ENCODE measurements around the gene PLEKHG3.
A peak's percentile ranks its signal among the peaks of the same experiment; 100 is the strongest.

The PLEKHG3 gene

DNA sequence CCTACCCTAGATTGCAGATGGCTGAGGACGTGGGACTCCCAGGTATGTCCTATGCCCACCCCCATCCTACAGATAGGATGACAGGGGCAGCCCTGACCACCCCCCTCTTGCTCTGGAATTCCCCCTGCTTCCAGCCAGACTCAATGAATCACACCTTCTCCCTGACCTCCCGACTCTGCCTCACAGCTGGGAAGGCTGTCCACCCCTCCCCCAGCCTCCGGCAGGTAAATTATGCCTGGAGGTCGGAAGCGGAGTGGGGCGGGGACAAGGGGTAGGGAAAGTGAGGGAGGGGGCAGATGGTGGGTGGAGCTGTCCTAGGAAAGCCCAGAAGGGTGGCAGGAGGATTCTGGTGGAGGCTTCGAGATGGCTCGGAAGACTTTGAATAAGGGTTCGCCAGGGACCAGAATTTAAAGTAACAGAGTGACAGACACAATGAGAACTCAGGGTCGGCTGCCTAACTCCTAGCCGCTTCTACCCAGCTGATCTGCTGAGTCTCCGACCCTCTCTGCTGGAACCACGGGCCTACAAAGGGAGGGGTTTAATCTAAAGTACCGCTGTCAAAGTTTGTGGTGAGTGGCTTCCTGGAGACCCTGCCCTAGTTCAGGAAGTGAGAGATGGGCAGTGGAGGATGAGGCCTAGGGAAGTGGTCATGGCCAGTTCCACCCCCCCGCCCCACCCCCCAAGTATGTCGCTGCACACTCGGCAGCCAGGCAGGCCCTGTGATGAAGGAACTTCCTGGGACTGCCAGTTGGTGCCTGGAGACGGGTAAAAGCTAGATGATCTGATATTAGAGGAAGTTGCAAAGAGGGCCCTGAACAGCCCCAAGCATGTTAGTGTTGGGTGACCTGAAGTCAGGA lies 4.2 kb downstream of the PLEKHG3 start:
- Mint-ChIP-seq H3K36me3 (ENCODE audit: low read depth) (no peaks in the 10 kb centered on the region), H3K4me3 (peak overlapping the region; percentile 52), H3K27ac (peak overlapping the region; percentile 80), H3K9me3 (peaks cover 8% of the 10 kb centered on the region), H3K4me1 (ENCODE audit: low read depth) (peaks cover 46% of the 10 kb centered on the region), H3K27me3 (peaks cover 22% of the 10 kb centered on the region)
- peak; percentile 42 for DNase-seq

DNA sequence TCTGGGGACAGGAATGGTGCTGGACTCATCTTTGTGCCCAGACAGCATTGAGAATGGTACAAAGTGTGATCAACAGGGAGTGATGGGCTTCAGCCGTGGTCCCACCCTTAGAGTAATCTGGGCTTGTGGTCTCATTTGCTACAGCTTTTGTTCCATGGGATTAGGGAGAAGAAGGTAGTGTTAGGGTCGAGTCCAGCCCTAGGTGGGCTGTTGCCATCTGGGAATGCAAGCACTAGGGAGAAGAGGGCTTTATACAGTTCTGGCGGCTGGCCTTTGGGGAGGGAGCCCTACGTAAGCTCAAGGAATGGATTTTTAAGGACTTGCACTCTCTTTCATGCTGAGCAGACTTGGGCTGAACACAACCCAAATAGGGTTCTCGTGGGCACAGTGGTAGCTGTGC lies 4.9 kb downstream of the PLEKHG3 start:
- H3K4me1 Mint-ChIP-seq (ENCODE audit: low read depth) = peaks cover 41% of the 10 kb centered on the region
- H3K4me3 Mint-ChIP-seq = peak overlapping the region; percentile 52
- no peaks in the 10 kb centered on the region for H3K36me3 Mint-ChIP-seq (ENCODE audit: low read depth)
- no peak for DNase-seq
- peaks cover 11% of the 10 kb centered on the region for H3K9me3 Mint-ChIP-seq
- H3K27ac Mint-ChIP-seq = peak overlapping the region; percentile 80
- H3K27me3 Mint-ChIP-seq = peaks cover 17% of the 10 kb centered on the region

- Mint-ChIP-seq H3K4me3 (no peak overlapping the region), H3K4me1 (ENCODE audit: low read depth) (peaks cover 42% of the 10 kb centered on the region), H3K27ac (no peak overlapping the region), H3K36me3 (ENCODE audit: low read depth) (peaks cover 2% of the 10 kb centered on the region), H3K27me3 (peaks cover 6% of the 10 kb centered on the region), H3K9me3 (peaks cover 17% of the 10 kb centered on the region)
- DNase-seq = no peak
Observed at GRCh38 chr14:64711039-64711438, 6.8 kb downstream of the PLEKHG3 start.

DNA sequence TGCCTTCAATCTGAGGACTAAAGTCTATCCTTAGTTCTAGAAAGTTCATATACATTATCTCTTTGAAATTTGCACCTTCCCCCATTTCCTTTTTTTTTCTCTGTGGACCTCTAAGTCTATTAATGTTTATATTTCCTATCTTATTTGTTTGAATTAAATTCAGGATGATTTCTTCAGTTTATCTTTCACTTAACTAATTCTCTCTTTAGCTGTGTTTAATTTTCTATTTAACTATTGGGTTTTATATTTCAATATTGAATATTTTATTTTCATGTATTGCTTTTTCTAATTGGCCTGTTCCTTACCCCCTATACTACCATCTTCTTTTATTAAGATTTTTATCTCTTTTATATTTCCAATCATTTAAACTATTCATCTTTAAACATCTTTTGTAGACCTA lies 9.5 kb downstream of the PLEKHG3 start:
- Mint-ChIP-seq H3K27me3 (peaks cover 5% of the 10 kb centered on the region), H3K4me1 (ENCODE audit: low read depth) (peaks cover 46% of the 10 kb centered on the region), H3K27ac (no peak overlapping the region), H3K36me3 (ENCODE audit: low read depth) (peaks cover 2% of the 10 kb centered on the region), H3K9me3 (peaks cover 17% of the 10 kb centered on the region), H3K4me3 (no peak overlapping the region)
- no peak for DNase-seq

DNA sequence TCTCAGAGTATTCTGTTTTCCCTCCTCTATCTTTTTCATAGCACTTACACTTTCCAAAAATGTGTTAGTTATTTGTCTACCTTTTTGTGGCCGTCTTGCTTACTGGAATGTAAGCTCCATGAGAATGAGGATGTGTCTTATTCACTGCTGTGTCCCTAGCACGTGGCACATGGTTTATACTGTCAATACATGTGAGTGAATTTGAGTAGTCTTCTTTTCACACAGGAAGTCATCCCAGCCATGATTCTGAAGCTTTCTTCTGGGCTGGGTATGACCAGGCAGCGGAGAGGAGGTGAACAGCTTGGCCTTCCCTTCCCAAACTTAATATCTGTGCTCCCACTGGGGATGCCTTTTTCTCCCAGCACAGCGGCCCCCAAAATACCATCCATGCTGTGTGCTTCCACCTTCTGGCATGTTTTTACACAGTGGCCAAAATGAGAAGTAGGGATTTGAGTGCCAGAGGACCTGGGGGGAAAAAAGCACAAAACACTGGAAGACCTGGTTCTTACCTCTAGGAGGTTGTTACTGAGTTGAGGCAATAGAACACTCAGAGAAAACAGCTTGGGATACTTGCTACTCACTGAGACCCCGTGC lies 10.3 kb downstream of the PLEKHG3 start:
- Mint-ChIP-seq H3K4me1 (ENCODE audit: low read depth) (peaks cover 41% of the 10 kb centered on the region), H3K27ac (no peak overlapping the region), H3K36me3 (ENCODE audit: low read depth) (peaks cover 2% of the 10 kb centered on the region), H3K27me3 (no peaks in the 10 kb centered on the region), H3K4me3 (no peak overlapping the region), H3K9me3 (peaks cover 17% of the 10 kb centered on the region)
- no peak for DNase-seq

DNA sequence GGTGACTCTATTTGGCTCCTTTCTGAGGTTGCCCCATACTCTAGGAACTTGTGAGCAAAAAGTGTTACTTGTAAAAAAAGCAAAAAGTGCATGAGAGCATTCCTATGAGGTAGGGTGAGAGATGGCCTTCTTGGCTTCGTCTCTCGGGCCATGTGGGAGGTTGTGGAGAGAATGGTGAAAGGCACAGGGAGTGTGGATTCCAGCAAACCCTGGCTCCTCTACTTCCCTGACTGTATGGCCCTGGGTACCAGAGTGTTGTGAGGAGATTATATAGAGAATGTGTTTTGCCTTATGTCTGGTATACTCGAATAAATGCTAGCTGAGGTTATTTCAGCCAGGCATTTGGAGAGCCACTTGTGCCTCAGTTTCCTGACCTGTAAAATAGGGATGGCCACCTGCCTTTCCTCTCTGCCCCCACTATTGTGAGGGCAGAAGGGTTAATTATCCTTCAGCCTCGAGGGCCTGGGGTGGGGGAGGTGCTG lies 11.0 kb downstream of the PLEKHG3 start:
- no peak for DNase-seq
- H3K4me3 Mint-ChIP-seq = no peak overlapping the region
- peaks cover 2% of the 10 kb centered on the region for H3K36me3 Mint-ChIP-seq (ENCODE audit: low read depth)
- no peak overlapping the region for H3K27ac Mint-ChIP-seq
- no peaks in the 10 kb centered on the region for H3K27me3 Mint-ChIP-seq
- H3K4me1 Mint-ChIP-seq (ENCODE audit: low read depth) = peaks cover 44% of the 10 kb centered on the region
- peaks cover 17% of the 10 kb centered on the region for H3K9me3 Mint-ChIP-seq

GRCh38 chr14:64715628-64716412 lies 11.6 kb downstream of the PLEKHG3 start:
- peaks cover 17% of the 10 kb centered on the region for H3K9me3 Mint-ChIP-seq
- no peak for DNase-seq
- peaks cover 45% of the 10 kb centered on the region for H3K4me1 Mint-ChIP-seq (ENCODE audit: low read depth)
- no peak overlapping the region for H3K4me3 Mint-ChIP-seq
- H3K27ac Mint-ChIP-seq = no peak overlapping the region
- H3K27me3 Mint-ChIP-seq = no peaks in the 10 kb centered on the region
- peaks cover 2% of the 10 kb centered on the region for H3K36me3 Mint-ChIP-seq (ENCODE audit: low read depth)

GRCh38 chr14:64717870-64718269 lies 13.6 kb downstream of the PLEKHG3 start:
- H3K27me3 Mint-ChIP-seq = no peaks in the 10 kb centered on the region
- H3K36me3 Mint-ChIP-seq (ENCODE audit: low read depth) = peaks cover 2% of the 10 kb centered on the region
- H3K4me3 Mint-ChIP-seq = no peak overlapping the region
- H3K4me1 Mint-ChIP-seq (ENCODE audit: low read depth) = peaks cover 62% of the 10 kb centered on the region
- DNase-seq = no peak
- peaks cover 12% of the 10 kb centered on the region for H3K9me3 Mint-ChIP-seq
- H3K27ac Mint-ChIP-seq = peak overlapping the region; percentile 5

DNA sequence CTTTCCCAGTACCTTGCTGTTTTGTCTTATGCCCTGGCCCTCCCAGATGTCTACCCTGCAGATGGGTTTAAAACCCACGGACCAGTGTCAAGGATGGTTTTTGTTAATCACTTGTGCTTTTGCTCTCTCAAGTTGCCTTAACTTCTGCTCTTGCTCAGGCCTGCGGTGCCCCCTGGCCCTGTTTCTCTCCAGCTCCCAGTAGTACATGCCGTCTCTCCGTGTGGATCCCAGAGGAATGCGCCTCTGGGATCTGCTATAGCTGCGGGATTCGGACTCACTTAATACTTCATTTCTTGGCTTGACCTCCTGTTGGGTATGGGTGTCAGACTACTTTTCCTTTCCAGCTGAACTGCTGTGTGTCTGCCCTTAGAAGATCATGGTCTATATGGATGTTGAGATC lies 14.5 kb downstream of the PLEKHG3 start:
- Mint-ChIP-seq H3K27ac (no peak overlapping the region), H3K36me3 (ENCODE audit: low read depth) (peaks cover 2% of the 10 kb centered on the region), H3K27me3 (no peaks in the 10 kb centered on the region), H3K4me1 (ENCODE audit: low read depth) (peaks cover 68% of the 10 kb centered on the region), H3K9me3 (peaks cover 5% of the 10 kb centered on the region), H3K4me3 (no peak overlapping the region)
- DNase-seq = no peak

- Mint-ChIP-seq H3K27me3 (no peaks in the 10 kb centered on the region), H3K36me3 (ENCODE audit: low read depth) (no peaks in the 10 kb centered on the region), H3K4me3 (no peak overlapping the region), H3K27ac (peak overlapping the region; percentile 53), H3K9me3 (peaks cover under 1% of the 10 kb centered on the region), H3K4me1 (ENCODE audit: low read depth) (peaks cover 73% of the 10 kb centered on the region)
- DNase-seq = no peak
Observed at GRCh38 chr14:64719601-64720000, 15.4 kb downstream of the PLEKHG3 start.

- Mint-ChIP-seq H3K4me1 (ENCODE audit: low read depth) (peaks cover 75% of the 10 kb centered on the region), H3K36me3 (ENCODE audit: low read depth) (no peaks in the 10 kb centered on the region), H3K9me3 (no peaks in the 10 kb centered on the region), H3K27ac (peak overlapping the region; percentile 53), H3K4me3 (no peak overlapping the region), H3K27me3 (no peaks in the 10 kb centered on the region)
- DNase-seq = no peak
Observed at GRCh38 chr14:64720131-64720576, 15.9 kb downstream of the PLEKHG3 start.

DNA sequence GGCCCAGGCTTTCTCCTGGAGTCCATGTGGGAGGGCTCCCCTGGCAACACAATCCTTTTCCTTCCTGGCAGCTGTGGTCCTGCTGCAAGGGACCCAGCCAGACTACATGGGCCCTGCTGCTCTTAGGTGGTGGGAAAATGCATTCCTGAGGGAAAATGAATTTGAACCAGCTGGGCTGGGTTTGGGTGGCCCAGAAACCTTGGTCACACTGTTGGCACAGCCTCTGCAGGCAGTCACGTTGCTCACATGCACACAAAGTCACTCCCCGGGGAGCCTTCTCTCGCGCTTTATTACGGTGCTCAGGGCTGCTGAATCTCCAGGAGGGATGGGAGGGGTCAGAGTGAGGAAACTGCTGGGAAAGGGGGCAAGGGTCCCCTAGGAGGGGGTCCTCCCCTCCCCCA lies 17.2 kb downstream of the PLEKHG3 start:
- DNase-seq = no peak
- no peaks in the 10 kb centered on the region for H3K9me3 Mint-ChIP-seq
- H3K27ac Mint-ChIP-seq = peak overlapping the region; percentile 54
- H3K27me3 Mint-ChIP-seq = no peaks in the 10 kb centered on the region
- no peaks in the 10 kb centered on the region for H3K36me3 Mint-ChIP-seq (ENCODE audit: low read depth)
- peaks cover 84% of the 10 kb centered on the region for H3K4me1 Mint-ChIP-seq (ENCODE audit: low read depth)
- no peak overlapping the region for H3K4me3 Mint-ChIP-seq

- Mint-ChIP-seq H3K4me3 (no peak overlapping the region), H3K27me3 (no peaks in the 10 kb centered on the region), H3K9me3 (no peaks in the 10 kb centered on the region), H3K36me3 (ENCODE audit: low read depth) (no peaks in the 10 kb centered on the region), H3K4me1 (ENCODE audit: low read depth) (peaks cover 85% of the 10 kb centered on the region), H3K27ac (no peak overlapping the region)
- no peak for DNase-seq
Observed at GRCh38 chr14:64721899-64722298, 17.7 kb downstream of the PLEKHG3 start.

GRCh38 chr14:64722842-64723447 lies 18.7 kb downstream of the PLEKHG3 start:
- H3K36me3 Mint-ChIP-seq (ENCODE audit: low read depth) = no peaks in the 10 kb centered on the region
- no peaks in the 10 kb centered on the region for H3K27me3 Mint-ChIP-seq
- DNase-seq = no peak
- H3K9me3 Mint-ChIP-seq = no peaks in the 10 kb centered on the region
- no peak overlapping the region for H3K4me3 Mint-ChIP-seq
- peaks cover 80% of the 10 kb centered on the region for H3K4me1 Mint-ChIP-seq (ENCODE audit: low read depth)
- H3K27ac Mint-ChIP-seq = peak overlapping the region; percentile 68
